Fibroblast of upper back skin (primary cell): ENCODE results near the gene FAM219B.

Source experiments
- DNase-seq: peaks from one replicate; pipeline ENCODE4 v3.0.0-alpha.2; 2013

FAM219B gene

GRCh38 chr15:74872702-74873035 lies 34.0 kb downstream of the FAM219B start:
- no peak for DNase-seq

- no peak for DNase-seq
Observed at GRCh38 chr15:74870436-74871215, 36.0 kb downstream of the FAM219B start.

- no peak for DNase-seq
Observed at GRCh38 chr15:74869726-74870407, 36.8 kb downstream of the FAM219B start.

GRCh38 chr15:74869372-74869725 lies 37.3 kb downstream of the FAM219B start:
- DNase-seq: no peak

GRCh38 chr15:74868059-74868458 lies 38.6 kb downstream of the FAM219B start:
- DNase-seq: no peak

- DNase-seq: no peak
Observed at GRCh38 chr15:74867466-74868038, 39.1 kb downstream of the FAM219B start.

- peak; percentile 51 for DNase-seq
Observed at GRCh38 chr15:74866090-74866489, 40.6 kb downstream of the FAM219B start.

GRCh38 chr15:74865316-74865715 lies 41.3 kb downstream of the FAM219B start:
- no peak for DNase-seq

- no peak for DNase-seq
Observed at GRCh38 chr15:74864296-74864695, 42.4 kb downstream of the FAM219B start.

- no peak for DNase-seq
Observed at GRCh38 chr15:74863239-74864056, 43.2 kb downstream of the FAM219B start.

GRCh38 chr15:74858369-74858740 lies 48.3 kb downstream of the FAM219B start:
- DNase-seq: no peak

- no peak for DNase-seq
Observed at GRCh38 chr15:74857671-74858368, 48.8 kb downstream of the FAM219B start.

- no peak for DNase-seq
Observed at GRCh38 chr15:74857082-74857655, 49.5 kb downstream of the FAM219B start.

- no peak for DNase-seq
Observed at GRCh38 chr15:74856537-74856936, 50.1 kb downstream of the FAM219B start.

- DNase-seq: no peak
Observed at GRCh38 chr15:74855857-74856256, 50.8 kb downstream of the FAM219B start.

- DNase-seq: no peak
Observed at GRCh38 chr15:74854453-74855022, 52.1 kb downstream of the FAM219B start.

- DNase-seq: no peak
Observed at GRCh38 chr15:74851960-74852359, 54.7 kb downstream of the FAM219B start.

- no peak for DNase-seq
Observed at GRCh38 chr15:74850393-74850792, 56.3 kb downstream of the FAM219B start.
